ENCODE measurements around the gene CHEK2. TPM values are rescaled to one million over a fixed set of nuclear protein-coding genes. Genes with fewer than 3 reads are reported as not detected.

Gene CHEK2
- total and polyA plus RNA-seq, 10 of the 15 experiments (the other 5 are each of a cell fraction or from before 2014, with no cell fraction given) = 15.7 to 59.7 (median 22.7) TPM

GRCh38 chr22:28769394-28770085 is 27.9 kb upstream of the CHEK2 start:
- DNase-seq (ENCODE audit: low read depth, low spot score) = no peak
- Histone ChIP-seq H3K4me1 (ENCODE audit: control insufficient read depth, insufficient read depth, low read length) (no peaks in the 10 kb centered on the region), H3K9ac (ENCODE audit: control insufficient read depth, insufficient read depth, low read length) (no peak overlapping the region), H3K9me3 (replicated peaks; ENCODE audit: control insufficient read depth, insufficient read depth, low read length) (no peaks in the 10 kb centered on the region; the same call in 2 of the 3 replicates), H3K4me3 (no peak overlapping the region), H3K27me3 (replicated peaks in 1 of 2; ENCODE audit: control insufficient read depth in 2 of 2, insufficient read depth in 2 of 2, low read length in 1 of 2) (no peaks in the 10 kb centered on the region), H3K79me2 (ENCODE audit: control insufficient read depth, insufficient read depth, low read length) (peaks cover 16% of the 10 kb centered on the region), H4K20me1 (ENCODE audit: control insufficient read depth, insufficient read depth) (no peaks in the 10 kb centered on the region), H3K27ac (ENCODE audit: control insufficient read depth, insufficient read depth) (no peak overlapping the region), H2AFZ (ENCODE audit: control insufficient read depth, low read depth, low read length) (no peak overlapping the region), H3K4me2 (ENCODE audit: control insufficient read depth, insufficient read depth) (no peak overlapping the region), H3K36me3 (ENCODE audit: control insufficient read depth in 2 of 2, insufficient read depth in 2 of 2, low read length in 1 of 2) (no peaks in the 10 kb centered on the region)
- CTCF ChIA-PET = interaction anchor here (1.1 to 1.4 kb wide), 2 partner anchors 9 to 267 kb away, joined by 3 read pairs; no protein-coding TSS in a partner anchor
- RAD21 ChIA-PET (ENCODE audit: unreplicated experiment) = no interaction called here
- POLR2A ChIA-PET = no interaction called here
- no peak for TF ChIP-seq SMAD1 (IDR thresholded peaks at IDR 0.05; ENCODE audit: low read depth, partially characterized antibody)
- TF ChIP-seq, protein P1, sequence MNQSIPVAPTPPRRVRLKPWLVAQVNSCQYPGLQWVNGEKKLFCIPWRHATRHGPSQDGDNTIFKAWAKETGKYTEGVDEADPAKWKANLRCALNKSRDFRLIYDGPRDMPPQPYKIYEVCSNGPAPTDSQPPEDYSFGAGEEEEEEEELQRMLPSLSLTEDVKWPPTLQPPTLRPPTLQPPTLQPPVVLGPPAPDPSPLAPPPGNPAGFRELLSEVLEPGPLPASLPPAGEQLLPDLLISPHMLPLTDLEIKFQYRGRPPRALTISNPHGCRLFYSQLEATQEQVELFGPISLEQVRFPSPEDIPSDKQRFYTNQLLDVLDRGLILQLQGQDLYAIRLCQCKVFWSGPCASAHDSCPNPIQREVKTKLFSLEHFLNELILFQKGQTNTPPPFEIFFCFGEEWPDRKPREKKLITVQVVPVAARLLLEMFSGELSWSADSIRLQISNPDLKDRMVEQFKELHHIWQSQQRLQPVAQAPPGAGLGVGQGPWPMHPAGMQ (IDR thresholded peaks at IDR 0.05; ENCODE audit: borderline replicate concordance) = no peak
- TF ChIP-seq CREB1 (IDR thresholded peaks at IDR 0.05; ENCODE audit: low read depth) = no peak
- TF ChIP-seq USF1 (IDR thresholded peaks at IDR 0.05; ENCODE audit: borderline replicate concordance, extremely low read length, insufficient read depth, low read depth, low read length) = no peak
- TF ChIP-seq RAD51 (IDR thresholded peaks at IDR 0.05) = no peak
- TF ChIP-seq, protein P2, sequence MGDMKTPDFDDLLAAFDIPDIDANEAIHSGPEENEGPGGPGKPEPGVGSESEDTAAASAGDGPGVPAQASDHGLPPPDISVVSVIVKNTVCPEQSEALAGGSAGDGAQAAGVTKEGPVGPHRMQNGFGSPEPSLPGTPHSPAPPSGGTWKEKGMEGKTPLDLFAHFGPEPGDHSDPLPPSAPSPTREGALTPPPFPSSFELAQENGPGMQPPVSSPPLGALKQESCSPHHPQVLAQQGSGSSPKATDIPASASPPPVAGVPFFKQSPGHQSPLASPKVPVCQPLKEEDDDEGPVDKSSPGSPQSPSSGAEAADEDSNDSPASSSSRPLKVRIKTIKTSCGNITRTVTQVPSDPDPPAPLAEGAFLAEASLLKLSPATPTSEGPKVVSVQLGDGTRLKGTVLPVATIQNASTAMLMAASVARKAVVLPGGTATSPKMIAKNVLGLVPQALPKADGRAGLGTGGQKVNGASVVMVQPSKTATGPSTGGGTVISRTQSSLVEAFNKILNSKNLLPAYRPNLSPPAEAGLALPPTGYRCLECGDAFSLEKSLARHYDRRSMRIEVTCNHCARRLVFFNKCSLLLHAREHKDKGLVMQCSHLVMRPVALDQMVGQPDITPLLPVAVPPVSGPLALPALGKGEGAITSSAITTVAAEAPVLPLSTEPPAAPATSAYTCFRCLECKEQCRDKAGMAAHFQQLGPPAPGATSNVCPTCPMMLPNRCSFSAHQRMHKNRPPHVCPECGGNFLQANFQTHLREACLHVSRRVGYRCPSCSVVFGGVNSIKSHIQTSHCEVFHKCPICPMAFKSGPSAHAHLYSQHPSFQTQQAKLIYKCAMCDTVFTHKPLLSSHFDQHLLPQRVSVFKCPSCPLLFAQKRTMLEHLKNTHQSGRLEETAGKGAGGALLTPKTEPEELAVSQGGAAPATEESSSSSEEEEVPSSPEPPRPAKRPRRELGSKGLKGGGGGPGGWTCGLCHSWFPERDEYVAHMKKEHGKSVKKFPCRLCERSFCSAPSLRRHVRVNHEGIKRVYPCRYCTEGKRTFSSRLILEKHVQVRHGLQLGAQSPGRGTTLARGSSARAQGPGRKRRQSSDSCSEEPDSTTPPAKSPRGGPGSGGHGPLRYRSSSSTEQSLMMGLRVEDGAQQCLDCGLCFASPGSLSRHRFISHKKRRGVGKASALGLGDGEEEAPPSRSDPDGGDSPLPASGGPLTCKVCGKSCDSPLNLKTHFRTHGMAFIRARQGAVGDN (IDR thresholded peaks at IDR 0.05) = no peak
- no peak for TF ChIP-seq RBBP5 (conservative IDR thresholded peaks at IDR 0.05)
- TF ChIP-seq E4F1 (IDR thresholded peaks at IDR 0.05; ENCODE audit: borderline replicate concordance, partially characterized antibody) = no peak
- intact Hi-C loops (cut with micrococcal nuclease; ENCODE audit: unreplicated experiment) = loop anchor here (10.0 kb wide), 1 partner anchor 55 kb away; no protein-coding TSS in a partner anchor
- no peak for FAIRE-seq
- in situ Hi-C loops (cut with MboI) = no loop called here
- no TSS peak for BruUV-seq (replicated peaks)
- SMC1A ChIA-PET (ENCODE audit: uncharacterized antibody, unreplicated experiment) = no interaction called here
- no peak for ATAC-seq
- 88% methylated on average over 14 of the region's 14 CpGs for WGBS (ENCODE audit: insufficient coverage, insufficient replicate concordance, low lambda C conversion rate, missing lambda C conversion rate)

All from GM12878 (cell line).